Spleen (tissue), 11 donors: Measurements from ENCODE around the gene PPARGC1A. TPM values are rescaled to one million over a fixed set of nuclear protein-coding genes. Genes with fewer than 3 reads are reported as not detected.

Experiments used
- DNase-seq: peaks from one replicate; pipeline ENCODE4 v3.0.0-alpha.2; 2020
- H3K27ac ChIP-seq, 8 donors: fragments of 200-600 bp; sonication (generic) in 7 of 8; 1 replicate in 4 of 8; 2 replicates in 4 of 8; pipeline versions ENCODE4 v1.5.0 to v1.8.0; 2016 to 2021; ENCODE audit warnings: inconsistent platforms in 4 of 8, mild to moderate bottlenecking in 4 of 8, moderate library complexity in 1 of 8
- H3K27me3 ChIP-seq, 7 donors: fragments of 200-600 bp; sonication (generic) in 6 of 7; replicated peaks in 1 of 7; 1 replicate in 4 of 7; 2 replicates in 3 of 7; pipeline versions ENCODE4 v1.5.0 to v1.8.0; 2016 to 2021; ENCODE audit warnings: inconsistent platforms in 3 of 7, mild to moderate bottlenecking in 1 of 7
- H3K36me3 ChIP-seq, 6 donors: fragments of 200-600 bp; sonication (generic) in 5 of 6; 1 replicate in 4 of 6; 2 replicates in 2 of 6; pipeline versions ENCODE4 v1.5.0 to v1.8.0; 2016 to 2021; ENCODE audit warnings: inconsistent platforms in 2 of 6
- H3K4me1 ChIP-seq, 6 donors: fragments of 200-600 bp; sonication (generic) in 5 of 6; 1 replicate in 3 of 6; 2 replicates in 3 of 6; pipeline versions ENCODE4 v1.5.0 to v1.8.0; 2016 to 2021; ENCODE audit warnings: inconsistent platforms in 3 of 6
- H3K4me3 ChIP-seq, 8 donors: fragments of 200-600 bp; sonication (generic) in 7 of 8; 1 replicate in 4 of 8; 2 replicates in 4 of 8; pipeline versions ENCODE4 v1.5.0 to v1.8.0; 2016 to 2021; ENCODE audit warnings: inconsistent platforms in 4 of 8, mild to moderate bottlenecking in 4 of 8, moderate library complexity in 2 of 8
- H3K9me3 ChIP-seq, 8 donors: fragments of 200-600 bp; sonication (generic) in 7 of 8; 1 replicate in 4 of 8; 2 replicates in 4 of 8; pipeline versions ENCODE4 v1.5.0 to v1.8.0; 2016 to 2021; ENCODE audit warnings: inconsistent platforms in 4 of 8
- CTCF ChIP-seq, 11 experiments: fragments of 200-600 bp in 7 of 11; fragments of 450-650 bp in 4 of 11; sonication (generic) in 4 of 11; IDR thresholded peaks in 8 of 11; conservative IDR thresholded peaks in 3 of 11; 1 replicate in 7 of 11; 2 replicates in 4 of 11; pipeline versions ENCODE4 v1.4.0 to v1.8.0; 2016 to 2021; ENCODE audit warnings: antibody characterized with exemption in 11 of 11, inconsistent platforms in 4 of 11, mild to moderate bottlenecking in 1 of 11
- POLR2A ChIP-seq, 3 donors: fragments of 450-650 bp; IDR thresholded peaks; one replicate each; pipeline ENCODE4 v1.5.1; 2017; ENCODE audit warnings: antibody characterized with exemption in 3 of 3, mild to moderate bottlenecking in 1 of 3
- POLR2AphosphoS5 ChIP-seq, 3 donors: sonication (generic); formaldehyde crosslinking; IDR thresholded peaks; one replicate each; pipeline ENCODE4 v1.5.1; 2017; ENCODE audit warnings: antibody characterized with exemption in 3 of 3
- WGBS, 5 donors: extraction: QIAGEN DNeasy Blood & Tissue Kit in 3 of 5; methylation state at CpG; one replicate each; pipeline versions ENCODE4 v1.1.5 to v1.1.7; 2013 to 2018; 5-methylcytosine and 5-hydroxymethylcytosine counted together
- intact Hi-C: fragments of 100-400 bp; cut with DNase I; formaldehyde crosslinking; loops from one replicate; pipeline ENCODE4 v1.15.0; 2023; ENCODE audit warnings: low total_unique reads
- polyA plus RNA-seq, 3 donors: library from polyadenylated mRNA; stranded (reverse); fragments of 200-250 nt; gene quantifications; one replicate each; pipeline ENCODE4 v1.2.1, GENCODE V29; 2013
- total RNA-seq, 7 donors: library from RNA; depleted of rRNA in 3 of 7; stranded (reverse); fragments of >200 nt in 3 of 7; fragmentation: NEBNext Ultra II Directional in 4 of 7; extraction: Animal tissue kit (Norgen Biotek cat#: 25700) in 4 of 7; gene quantifications; one replicate each; pipeline versions ENCODE4 v1.1.0 to v1.2.1, GENCODE V29; 2016 to 2021
- donor health status: healthy with polysubstance abuse.
- donor health status: DM: no; HTN: no; CAD: no; lungs with moderate emphysema.
- donor health status: DM: no; HTN: no; CAD: no.
- donor health status: Bipolar disorder and iron deficiency.
- donor health status: healthy.
- donor health status: DM: no; HTN: no; CAD: no.
- donor health status: DM: yes; HTN: yes; CAD: no.

The PPARGC1A gene
- total and polyA plus RNA-seq, 10 donors = 0.32 to 7.3 (median 2.6) TPM

DNA sequence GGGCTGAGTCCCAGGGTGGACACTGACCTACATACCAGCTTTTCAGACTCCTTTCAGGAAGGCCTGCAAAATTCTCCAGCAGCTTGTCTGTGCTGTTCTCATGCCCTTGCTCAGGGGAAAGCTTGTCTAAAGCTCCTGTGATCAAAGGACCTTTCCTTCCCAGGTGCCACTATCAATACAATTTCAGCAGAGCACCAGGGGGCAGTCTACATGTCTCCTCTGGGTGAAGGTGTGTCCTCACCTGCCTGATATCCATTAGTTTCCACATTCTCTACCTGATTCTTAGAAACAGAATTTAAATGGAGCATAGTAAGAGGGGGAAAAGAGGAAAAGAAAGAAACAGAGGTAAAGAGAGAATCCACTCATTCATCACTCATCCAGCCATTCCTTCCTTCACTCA lies 114.2 kb downstream of the PPARGC1A start:
- no peaks in the 10 kb centered on the region for H3K9me3 ChIP-seq

GRCh38 chr4:23774909-23775308 lies 114.9 kb downstream of the PPARGC1A start:
- Histone ChIP-seq H3K9me3 (no peaks in the 10 kb centered on the region), H3K4me3 (no peak overlapping the region), H3K4me1 (no peaks in the 10 kb centered on the region), H3K36me3 (no peaks in the 10 kb centered on the region), H3K27me3 (no peaks in the 10 kb centered on the region), H3K27ac (no peak overlapping the region)
- DNase-seq = no peak
- 52 to 80% (median 66%) methylated on average over 5 of the region's 5 CpGs for WGBS, 5 donors
- intact Hi-C loops = no loop called here
- TF ChIP-seq POLR2A (IDR thresholded peaks at IDR 0.05) = no peak
- TF ChIP-seq CTCF (IDR thresholded peaks at IDR 0.05 in 8 of 11, conservative IDR thresholded peaks at IDR 0.05 in 3 of 11) = no peak
- TF ChIP-seq POLR2AphosphoS5 (IDR thresholded peaks at IDR 0.05) = no peak

More for the DNA sequence above, 114.2 kb downstream of the PPARGC1A start:
- no peaks in the 10 kb centered on the region for H3K4me1 ChIP-seq
- TF ChIP-seq CTCF (IDR thresholded peaks at IDR 0.05 in 8 of 11, conservative IDR thresholded peaks at IDR 0.05 in 3 of 11) = no peak
- TF ChIP-seq POLR2A (IDR thresholded peaks at IDR 0.05) = no peak
- no peak for TF ChIP-seq POLR2AphosphoS5 (IDR thresholded peaks at IDR 0.05)
- intact Hi-C loops = no loop called here
- no peak overlapping the region for H3K27ac ChIP-seq
- no peak for DNase-seq
- no peak overlapping the region for H3K4me3 ChIP-seq
- no peaks in the 10 kb centered on the region for H3K36me3 ChIP-seq
- H3K27me3 ChIP-seq = no peaks in the 10 kb centered on the region

DNA sequence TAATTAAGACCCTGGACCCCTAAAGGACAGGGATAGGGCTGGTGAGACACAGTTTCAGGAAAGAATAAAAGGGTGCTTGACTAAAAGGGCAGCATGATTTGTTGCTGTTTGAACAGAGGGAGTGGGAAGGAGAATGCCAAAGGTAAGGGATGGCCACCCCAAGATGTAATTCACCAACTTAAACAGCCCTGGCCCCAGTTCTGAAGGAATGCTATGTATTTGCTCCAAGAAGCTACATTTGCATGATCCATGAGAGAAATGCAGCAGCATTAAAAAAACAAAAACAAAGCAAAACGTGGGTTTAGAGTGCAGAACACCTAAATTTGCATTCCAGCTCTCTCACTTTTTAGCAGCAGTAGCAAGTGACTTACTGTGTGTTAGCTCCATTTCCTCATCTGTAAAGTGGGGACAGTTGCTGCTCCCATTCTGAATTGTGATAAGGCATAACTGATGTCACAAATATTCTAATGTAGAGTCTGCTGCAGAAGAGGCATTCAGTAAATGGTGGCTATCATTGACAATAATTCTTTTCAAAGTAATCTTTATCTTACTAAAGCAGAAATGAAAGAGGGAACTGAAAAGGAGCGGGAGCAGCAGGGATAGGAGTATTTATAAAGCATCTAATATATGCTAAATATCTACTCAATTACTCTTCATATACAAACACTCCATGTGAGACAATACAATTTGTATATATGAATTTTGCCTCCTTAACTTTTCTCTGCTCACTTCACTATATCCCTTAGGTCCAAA lies 115.8 kb downstream of the PPARGC1A start:
- Histone ChIP-seq H3K4me1 (no peaks in the 10 kb centered on the region), H3K9me3 (no peaks in the 10 kb centered on the region), H3K4me3 (no peak overlapping the region), H3K27me3 (no peaks in the 10 kb centered on the region), H3K27ac (no peak overlapping the region), H3K36me3 (no peaks in the 10 kb centered on the region)
- TF ChIP-seq POLR2A (IDR thresholded peaks at IDR 0.05) = no peak
- no peak for TF ChIP-seq POLR2AphosphoS5 (IDR thresholded peaks at IDR 0.05)
- TF ChIP-seq CTCF (IDR thresholded peaks at IDR 0.05 in 8 of 11, conservative IDR thresholded peaks at IDR 0.05 in 3 of 11) = no peak
- no peak for DNase-seq
- intact Hi-C loops = no loop called here
- WGBS, 5 donors = 53 to 64% (median 55%) methylated on average over 2 of the region's 2 CpGs

GRCh38 chr4:23770011-23770410 lies 119.8 kb downstream of the PPARGC1A start:
- H3K27me3 ChIP-seq = no peaks in the 10 kb centered on the region
- TF ChIP-seq POLR2A (IDR thresholded peaks at IDR 0.05) (no peak), POLR2AphosphoS5 (IDR thresholded peaks at IDR 0.05) (no peak), CTCF (IDR thresholded peaks at IDR 0.05 in 8 of 11, conservative IDR thresholded peaks at IDR 0.05 in 3 of 11) (no peak)
- H3K36me3 ChIP-seq = no peaks in the 10 kb centered on the region
- no peaks in the 10 kb centered on the region for H3K9me3 ChIP-seq
- 16 to 21% (median 18%) methylated on average over 1 of the region's 1 CpG for WGBS, 5 donors
- H3K4me3 ChIP-seq = no peak overlapping the region
- H3K4me1 ChIP-seq = no peaks in the 10 kb centered on the region
- no peak for DNase-seq
- no peak overlapping the region for H3K27ac ChIP-seq
- intact Hi-C loops = no loop called here
